Measurements from ENCODE around the gene SLC22A23. TPM values are rescaled to one million over a fixed set of nuclear protein-coding genes. Genes with fewer than 3 reads are reported as not detected.

The SLC22A23 gene
- total RNA-seq, 2 experiments from 2014 or later: 13.4 to 13.6 TPM

GRCh38 chr6:3423439-3424184, 33.2 kb downstream of the SLC22A23 start:
- Histone ChIP-seq H3K4me1 (ENCODE audit: insufficient read depth, low read length) (no peaks in the 10 kb centered on the region), H3K9me3 (ENCODE audit: control insufficient read depth in 1 of 2, insufficient read depth in 1 of 2, low read length in 2 of 2) (no peaks in the 10 kb centered on the region), H3K27ac (ENCODE audit: low read depth in 1 of 2, low read length in 2 of 2) (no peak overlapping the region), H3K36me3 (ENCODE audit: insufficient read depth, low read length) (no peaks in the 10 kb centered on the region), H3K27me3 (ENCODE audit: control insufficient read depth in 1 of 2, insufficient read depth in 2 of 2, low read length in 2 of 2) (no peaks in the 10 kb centered on the region), H3K4me3 (ENCODE audit: low read length) (no peak overlapping the region)
- Mint-ChIP-seq H3K4me1 (ENCODE audit: low read depth) (peaks cover 7% of the 10 kb centered on the region), H3K9me3 (no peaks in the 10 kb centered on the region), H3K27ac (no peak overlapping the region), H3K4me3 (no peak overlapping the region), H3K27me3 (no peaks in the 10 kb centered on the region), H3K36me3 (ENCODE audit: low read depth) (no peaks in the 10 kb centered on the region)
- intact Hi-C loops (cut with DNase I, micrococcal nuclease): no loop called here
- no peak for DNase-seq
- POLR2A ChIA-PET: no interaction called here
- no peak for TF ChIP-seq CTCF (IDR thresholded peaks at IDR 0.05)
- CTCF ChIA-PET: interaction anchor here (2.0 kb wide), 1 partner anchor 13 kb away, joined by 5 read pairs; no protein-coding TSS in a partner anchor
- no peak for ATAC-seq (ENCODE audit: poor library complexity)

- H3K36me3 ChIP-seq (ENCODE audit: insufficient read depth, low read length): no peaks in the 10 kb centered on the region
- no peaks in the 10 kb centered on the region for H3K4me1 ChIP-seq (ENCODE audit: insufficient read depth, low read length)
- H3K27me3 ChIP-seq (ENCODE audit: control insufficient read depth in 1 of 2, insufficient read depth in 2 of 2, low read length in 2 of 2): no peaks in the 10 kb centered on the region
- Mint-ChIP-seq H3K4me3 (no peak overlapping the region), H3K36me3 (ENCODE audit: low read depth) (no peaks in the 10 kb centered on the region), H3K27ac (no peak overlapping the region), H3K9me3 (no peaks in the 10 kb centered on the region), H3K4me1 (ENCODE audit: low read depth) (peaks cover 7% of the 10 kb centered on the region), H3K27me3 (no peaks in the 10 kb centered on the region)
- H3K4me3 ChIP-seq (ENCODE audit: low read length): no peak overlapping the region
- intact Hi-C loops (cut with DNase I, micrococcal nuclease): no loop called here
- CTCF ChIA-PET: interaction anchor here (0.9 to 2.0 kb wide), 2 partner anchors 12 to 17 kb away, joined by 3 to 5 read pairs; no protein-coding TSS in a partner anchor
- no peak overlapping the region for H3K27ac ChIP-seq (ENCODE audit: low read depth in 1 of 2, low read length in 2 of 2)
- DNase-seq (no peak), ATAC-seq (ENCODE audit: poor library complexity) (no peak)
- no peak for TF ChIP-seq CTCF (IDR thresholded peaks at IDR 0.05)
- no peaks in the 10 kb centered on the region for H3K9me3 ChIP-seq (ENCODE audit: control insufficient read depth in 1 of 2, insufficient read depth in 1 of 2, low read length in 2 of 2)
- POLR2A ChIA-PET: interaction anchor here (0.8 to 1.3 kb wide), 2 partner anchors 12 to 31 kb away, joined by 3 read pairs; no protein-coding TSS in a partner anchor
Measured at GRCh38 chr6:3422435-3423070, 34.3 kb downstream of the SLC22A23 start.

- no peak overlapping the region for H3K4me3 Mint-ChIP-seq
- ChIA-PET CTCF (interaction anchor here (0.9 to 2.0 kb wide), 2 partner anchors 11 to 18 kb away, joined by 3 to 5 read pairs; no protein-coding TSS in a partner anchor), POLR2A (interaction anchor here (0.6 to 1.3 kb wide), 3 partner anchors 11 to 1684 kb away, joined by 3 read pairs; no protein-coding TSS in a partner anchor)
- Histone ChIP-seq H3K4me3 (ENCODE audit: low read length) (no peak overlapping the region), H3K36me3 (ENCODE audit: insufficient read depth, low read length) (no peaks in the 10 kb centered on the region), H3K27ac (ENCODE audit: low read depth in 1 of 2, low read length in 2 of 2) (no peak overlapping the region), H3K9me3 (ENCODE audit: control insufficient read depth in 1 of 2, insufficient read depth in 1 of 2, low read length in 2 of 2) (no peaks in the 10 kb centered on the region), H3K27me3 (ENCODE audit: control insufficient read depth in 1 of 2, insufficient read depth in 2 of 2, low read length in 2 of 2) (no peaks in the 10 kb centered on the region), H3K4me1 (ENCODE audit: insufficient read depth, low read length) (no peaks in the 10 kb centered on the region)
- no peak overlapping the region for H3K27ac Mint-ChIP-seq
- DNase-seq (no peak), ATAC-seq (ENCODE audit: poor library complexity) (no peak)
- no peaks in the 10 kb centered on the region for H3K9me3 Mint-ChIP-seq
- H3K36me3 Mint-ChIP-seq (ENCODE audit: low read depth): no peaks in the 10 kb centered on the region
- H3K27me3 Mint-ChIP-seq: no peaks in the 10 kb centered on the region
- peaks cover 7% of the 10 kb centered on the region for H3K4me1 Mint-ChIP-seq (ENCODE audit: low read depth)
- no peak for TF ChIP-seq CTCF (IDR thresholded peaks at IDR 0.05)
- intact Hi-C loops (cut with DNase I, micrococcal nuclease): no loop called here
Measured at GRCh38 chr6:3421791-3422434, 34.9 kb downstream of the SLC22A23 start.
